GM12874 (cell line): ENCODE data around the gene ACVR1B.

Experiments
- TF ChIP-seq, protein P1 (sequence below): IDR thresholded peaks from 2 replicates; pipeline ENCODE4 v1.5.1; 2011; ENCODE audit warnings: low read depth, mild to moderate bottlenecking, control low read depth, low read length, moderate library complexity; ENCODE audit not compliant: insufficient read depth

Gene ACVR1B

DNA sequence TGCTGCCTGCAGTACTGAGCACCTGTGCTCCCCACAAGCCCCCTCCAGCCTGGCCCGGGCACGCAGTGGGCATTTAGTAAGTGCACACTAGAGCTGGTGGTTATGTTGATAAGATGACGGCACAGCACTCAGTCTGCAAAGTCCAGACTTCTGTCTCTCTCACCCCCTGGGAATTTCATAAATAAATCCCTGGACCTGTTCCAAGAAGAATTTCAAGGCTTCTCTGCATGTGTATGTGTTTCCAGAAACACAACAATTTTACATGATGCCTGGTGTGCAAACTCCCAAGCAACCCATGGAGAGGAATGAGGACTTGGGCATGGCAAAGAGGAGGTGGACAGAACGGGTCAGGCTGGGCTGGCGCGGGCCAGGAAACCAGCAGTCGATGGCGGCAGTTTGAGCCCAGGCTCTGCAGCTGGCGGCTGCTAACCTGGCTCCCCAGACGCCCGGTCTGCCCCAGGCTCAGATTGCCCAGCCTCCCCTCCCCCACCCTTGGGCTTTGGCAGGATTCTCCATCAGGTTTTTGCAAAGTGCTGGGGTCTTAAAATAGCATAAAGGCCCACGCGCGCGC is 10.4 kb upstream of the ACVR1B start:
- TF ChIP-seq, protein P1, sequence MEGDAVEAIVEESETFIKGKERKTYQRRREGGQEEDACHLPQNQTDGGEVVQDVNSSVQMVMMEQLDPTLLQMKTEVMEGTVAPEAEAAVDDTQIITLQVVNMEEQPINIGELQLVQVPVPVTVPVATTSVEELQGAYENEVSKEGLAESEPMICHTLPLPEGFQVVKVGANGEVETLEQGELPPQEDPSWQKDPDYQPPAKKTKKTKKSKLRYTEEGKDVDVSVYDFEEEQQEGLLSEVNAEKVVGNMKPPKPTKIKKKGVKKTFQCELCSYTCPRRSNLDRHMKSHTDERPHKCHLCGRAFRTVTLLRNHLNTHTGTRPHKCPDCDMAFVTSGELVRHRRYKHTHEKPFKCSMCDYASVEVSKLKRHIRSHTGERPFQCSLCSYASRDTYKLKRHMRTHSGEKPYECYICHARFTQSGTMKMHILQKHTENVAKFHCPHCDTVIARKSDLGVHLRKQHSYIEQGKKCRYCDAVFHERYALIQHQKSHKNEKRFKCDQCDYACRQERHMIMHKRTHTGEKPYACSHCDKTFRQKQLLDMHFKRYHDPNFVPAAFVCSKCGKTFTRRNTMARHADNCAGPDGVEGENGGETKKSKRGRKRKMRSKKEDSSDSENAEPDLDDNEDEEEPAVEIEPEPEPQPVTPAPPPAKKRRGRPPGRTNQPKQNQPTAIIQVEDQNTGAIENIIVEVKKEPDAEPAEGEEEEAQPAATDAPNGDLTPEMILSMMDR = no peak

GRCh38 chr12:51941604-51942003 is 9.9 kb upstream of the ACVR1B start:
- TF ChIP-seq, protein P1 = no peak

GRCh38 chr12:51942056-51942455 is 9.4 kb upstream of the ACVR1B start:
- TF ChIP-seq, protein P1 = no peak

GRCh38 chr12:51942501-51943000 is 8.9 kb upstream of the ACVR1B start:
- TF ChIP-seq, protein P1 = no peak

GRCh38 chr12:51943346-51943745 is 8.2 kb upstream of the ACVR1B start:
- TF ChIP-seq, protein P1 = no peak

DNA sequence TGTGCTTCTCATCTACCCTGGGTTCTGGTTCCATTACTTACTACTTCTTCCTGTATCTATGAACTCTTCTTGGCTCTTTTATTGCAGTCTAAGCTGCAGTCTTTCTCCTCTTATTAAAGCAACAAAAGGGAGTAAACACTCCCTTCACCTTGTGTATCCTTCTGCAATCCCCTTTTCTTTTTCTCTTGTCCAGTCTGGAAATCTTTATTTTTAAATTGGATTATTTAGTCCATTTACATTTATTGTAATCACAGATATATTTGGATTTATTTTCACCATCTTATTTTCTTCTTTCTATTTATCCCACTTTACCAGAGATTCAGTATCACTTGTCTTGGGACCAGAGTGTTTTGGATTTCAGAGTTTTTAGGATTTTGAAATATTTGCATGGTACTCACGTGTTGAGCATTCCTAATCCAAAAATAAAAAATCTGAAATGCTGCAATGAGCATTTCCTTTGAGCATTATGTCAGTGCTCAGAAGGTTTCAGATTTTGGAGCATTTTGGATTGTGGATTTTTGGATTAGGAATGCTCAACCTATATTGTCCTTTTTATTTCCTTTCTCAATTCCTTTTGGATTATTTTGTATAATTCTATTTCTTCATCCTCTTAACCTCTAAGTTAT is 6.8 kb upstream of the ACVR1B start:
- TF ChIP-seq, protein P1 = no peak

DNA sequence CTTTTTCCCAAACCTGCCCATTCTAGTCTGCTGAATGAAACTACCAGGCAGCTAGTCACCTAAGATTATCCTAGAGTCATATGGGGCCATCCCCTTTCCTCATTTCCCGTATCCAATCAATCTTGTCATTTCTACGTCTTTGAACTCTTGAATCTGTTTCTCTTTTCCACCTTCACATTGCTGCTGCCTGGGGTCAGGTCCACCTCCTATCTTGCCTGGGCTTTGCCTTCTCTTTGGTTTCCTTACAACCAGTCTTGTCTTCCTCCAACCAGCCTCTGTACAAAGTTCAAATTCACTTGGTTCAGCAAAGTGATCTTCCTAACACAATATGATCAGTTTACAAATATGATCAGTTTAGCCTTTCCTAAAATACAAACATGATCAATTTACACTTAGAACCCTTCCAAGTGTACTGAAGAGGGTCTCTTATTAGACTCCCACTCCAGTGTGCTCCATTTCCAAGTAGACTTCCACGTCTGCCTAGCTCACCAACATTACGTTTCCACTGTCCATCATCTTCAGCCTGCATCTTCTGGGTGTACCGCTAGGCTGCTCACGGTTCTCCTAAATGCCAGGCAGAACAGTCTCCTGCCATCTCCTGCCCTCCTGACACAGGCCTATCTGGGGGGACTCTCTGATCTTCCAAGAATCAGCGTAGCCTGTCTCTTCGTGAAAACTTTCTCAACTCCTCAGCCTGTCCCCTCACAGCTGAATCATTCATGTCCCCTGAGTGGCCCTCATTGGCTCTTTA is 4.1 kb upstream of the ACVR1B start:
- TF ChIP-seq, protein P1 = no peak
